ENCODE data around the gene ARMC9. TPM values are rescaled to one million over a fixed set of nuclear protein-coding genes. Genes with fewer than 3 reads are reported as not detected.

Gene ARMC9
- total RNA-seq, 1 experiment from 2014 or later, result 23.4 TPM

DNA sequence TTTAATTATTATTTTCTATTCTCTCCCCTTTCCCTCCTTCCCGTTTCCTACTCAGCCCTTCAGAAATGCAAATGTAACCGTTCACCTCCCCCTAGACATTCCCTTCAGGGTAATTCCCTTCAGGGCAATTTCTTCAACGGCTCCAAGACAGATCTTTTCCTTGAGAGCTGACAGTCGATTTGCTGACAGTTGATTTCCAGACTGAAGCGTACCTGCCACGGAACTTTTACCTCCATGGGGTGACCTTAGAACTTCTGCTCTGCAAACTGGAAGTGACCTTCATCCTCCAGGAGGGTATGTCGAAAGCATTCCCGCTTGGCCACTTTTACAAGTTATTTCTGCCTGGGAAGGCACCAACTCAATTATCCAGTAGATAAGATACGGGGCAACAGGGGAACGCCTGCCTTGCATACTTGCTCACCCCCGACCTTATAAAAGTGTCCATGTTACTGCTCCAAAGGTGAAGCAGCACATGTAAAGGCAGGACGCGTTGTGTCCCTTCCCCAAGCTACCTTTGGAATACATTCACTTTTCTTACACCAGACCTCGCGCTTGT is 215.6 kb downstream of the ARMC9 start:
- H2AFZ ChIP-seq (ENCODE audit: low read length), result no peak overlapping the region
- H3K27me3 ChIP-seq (ENCODE audit: low read length), result no peaks in the 10 kb centered on the region
- peaks cover 13% of the 10 kb centered on the region for H3K4me1 ChIP-seq (ENCODE audit: insufficient read depth, low read length)
- H3K27ac ChIP-seq (ENCODE audit: low read length), result no peak overlapping the region
- no peaks in the 10 kb centered on the region for H3K9me3 ChIP-seq (ENCODE audit: low read length)
- no peaks in the 10 kb centered on the region for H3F3A ChIP-seq (ENCODE audit: low read length, unreplicated experiment)
- no TSS peak for BruUV-seq (replicated peaks)
- no peak overlapping the region for H3K4me2 ChIP-seq (ENCODE audit: low read length)
- H3K9me2 ChIP-seq (replicated peaks; ENCODE audit: low read length), result no peaks in the 10 kb centered on the region
- ATAC-seq (no peak), DNase-seq (no peak)
- ChIA-PET CTCF (no interaction called here), POLR2A (ENCODE audit: unreplicated experiment) (no interaction called here)
- TF ChIP-seq EZH2 (IDR thresholded peaks at IDR 0.05; ENCODE audit: low read length, unreplicated experiment) (no peak), EZH2phosphoT487 (IDR thresholded peaks at IDR 0.05; ENCODE audit: borderline replicate concordance, low read length) (no peak)
- TF ChIP-seq, protein P1, sequence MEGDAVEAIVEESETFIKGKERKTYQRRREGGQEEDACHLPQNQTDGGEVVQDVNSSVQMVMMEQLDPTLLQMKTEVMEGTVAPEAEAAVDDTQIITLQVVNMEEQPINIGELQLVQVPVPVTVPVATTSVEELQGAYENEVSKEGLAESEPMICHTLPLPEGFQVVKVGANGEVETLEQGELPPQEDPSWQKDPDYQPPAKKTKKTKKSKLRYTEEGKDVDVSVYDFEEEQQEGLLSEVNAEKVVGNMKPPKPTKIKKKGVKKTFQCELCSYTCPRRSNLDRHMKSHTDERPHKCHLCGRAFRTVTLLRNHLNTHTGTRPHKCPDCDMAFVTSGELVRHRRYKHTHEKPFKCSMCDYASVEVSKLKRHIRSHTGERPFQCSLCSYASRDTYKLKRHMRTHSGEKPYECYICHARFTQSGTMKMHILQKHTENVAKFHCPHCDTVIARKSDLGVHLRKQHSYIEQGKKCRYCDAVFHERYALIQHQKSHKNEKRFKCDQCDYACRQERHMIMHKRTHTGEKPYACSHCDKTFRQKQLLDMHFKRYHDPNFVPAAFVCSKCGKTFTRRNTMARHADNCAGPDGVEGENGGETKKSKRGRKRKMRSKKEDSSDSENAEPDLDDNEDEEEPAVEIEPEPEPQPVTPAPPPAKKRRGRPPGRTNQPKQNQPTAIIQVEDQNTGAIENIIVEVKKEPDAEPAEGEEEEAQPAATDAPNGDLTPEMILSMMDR (conservative IDR thresholded peaks at IDR 0.05; ENCODE audit: low read depth, low read length), result no peak
- no peak overlapping the region for H3K4me3 ChIP-seq (ENCODE audit: low read length)
- H3K79me2 ChIP-seq (ENCODE audit: low read length), result no peaks in the 10 kb centered on the region
- H3K36me3 ChIP-seq (ENCODE audit: low read depth, low read length), result no peaks in the 10 kb centered on the region
- intact Hi-C loops (cut with micrococcal nuclease), result no loop called here
- H3K9ac ChIP-seq (ENCODE audit: low read length), result no peak overlapping the region
- no peaks in the 10 kb centered on the region for H4K20me1 ChIP-seq (ENCODE audit: low read length)

DNA sequence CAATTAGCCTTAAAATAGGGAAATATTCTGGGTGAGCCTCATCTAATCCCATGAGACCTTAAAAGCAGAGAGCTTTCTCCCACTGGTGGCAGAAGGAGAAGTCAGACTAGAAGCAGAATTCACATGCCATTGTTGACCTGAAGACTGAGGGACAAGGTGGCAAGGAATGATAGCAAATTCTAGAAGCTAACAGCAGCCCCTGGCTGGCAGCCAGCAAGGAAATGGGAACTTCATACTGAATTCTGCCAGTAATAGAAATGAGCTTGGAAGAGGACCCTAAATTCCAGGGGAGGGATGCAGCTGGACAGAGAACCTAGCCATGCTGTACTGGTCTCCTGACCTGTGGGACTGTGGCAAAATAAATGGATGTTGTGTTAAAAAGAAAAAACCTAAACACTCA is 216.6 kb downstream of the ARMC9 start:
- Histone ChIP-seq H3K4me2 (ENCODE audit: low read length) (no peak overlapping the region), H3K27ac (ENCODE audit: low read length) (no peak overlapping the region), H4K20me1 (ENCODE audit: low read length) (no peaks in the 10 kb centered on the region), H3K9ac (ENCODE audit: low read length) (no peak overlapping the region), H3K9me3 (ENCODE audit: low read length) (no peaks in the 10 kb centered on the region), H3K9me2 (replicated peaks; ENCODE audit: low read length) (no peaks in the 10 kb centered on the region), H3F3A (ENCODE audit: low read length, unreplicated experiment) (no peaks in the 10 kb centered on the region), H3K79me2 (ENCODE audit: low read length) (no peaks in the 10 kb centered on the region), H3K36me3 (ENCODE audit: low read depth, low read length) (no peaks in the 10 kb centered on the region), H3K4me3 (ENCODE audit: low read length) (no peak overlapping the region), H2AFZ (ENCODE audit: low read length) (no peak overlapping the region), H3K27me3 (ENCODE audit: low read length) (no peaks in the 10 kb centered on the region), H3K4me1 (ENCODE audit: insufficient read depth, low read length) (peaks cover 13% of the 10 kb centered on the region)
- ATAC-seq (no peak), DNase-seq (no peak)
- POLR2A ChIA-PET (ENCODE audit: unreplicated experiment), result no interaction called here
- BruUV-seq (replicated peaks), result no TSS peak
- intact Hi-C loops (cut with micrococcal nuclease), result no loop called here
- TF ChIP-seq EZH2phosphoT487 (IDR thresholded peaks at IDR 0.05; ENCODE audit: borderline replicate concordance, low read length) (no peak), EZH2 (IDR thresholded peaks at IDR 0.05; ENCODE audit: low read length, unreplicated experiment) (no peak)
- TF ChIP-seq, protein P1 (conservative IDR thresholded peaks at IDR 0.05; ENCODE audit: low read depth, low read length), result no peak
- CTCF ChIA-PET, result no interaction called here

DNA sequence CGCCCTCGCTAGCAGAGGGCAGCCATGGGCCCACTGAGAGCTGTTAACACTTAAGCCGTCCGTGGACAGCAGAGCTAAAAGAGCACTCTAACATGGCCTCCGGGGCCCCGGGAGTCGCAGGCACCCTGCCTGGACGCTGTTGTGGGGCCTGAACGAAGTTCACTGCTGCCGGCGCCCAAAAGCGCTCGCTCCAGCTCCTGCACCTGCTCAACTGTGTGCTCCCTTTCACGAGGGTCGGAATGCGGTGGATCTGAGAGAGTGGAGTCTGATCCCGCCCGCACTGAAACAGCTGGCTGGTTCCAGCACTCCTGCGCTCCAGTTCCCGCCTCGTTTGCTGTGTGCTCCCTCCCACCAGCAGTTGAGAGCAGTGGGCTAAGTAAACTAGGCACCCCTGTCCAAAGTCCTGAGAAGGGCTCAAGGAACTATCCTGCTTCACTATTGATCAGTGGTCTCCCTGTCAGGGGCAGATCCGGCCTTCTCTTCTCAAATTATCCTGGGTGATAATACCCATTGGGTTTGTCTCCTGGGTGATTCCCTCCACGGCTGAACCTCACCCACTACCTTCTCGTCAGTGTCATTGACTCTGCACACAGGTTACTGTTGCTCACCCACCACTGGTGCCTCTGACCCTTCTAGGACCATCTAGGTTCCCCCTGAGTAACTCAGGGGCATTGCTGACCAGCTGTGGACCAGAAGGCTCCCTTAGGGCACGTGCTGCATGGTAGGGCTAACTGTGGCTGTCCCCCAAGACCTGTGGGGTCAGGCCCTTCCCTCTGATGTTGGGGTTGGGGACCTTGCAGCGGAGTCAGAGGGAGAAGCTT is 220.6 kb downstream of the ARMC9 start:
- CTCF ChIA-PET, result no interaction called here
- BruUV-seq (replicated peaks), result no TSS peak
- Histone ChIP-seq H3K4me2 (ENCODE audit: low read length) (no peak overlapping the region), H3K27me3 (ENCODE audit: low read length) (no peaks in the 10 kb centered on the region), H3F3A (ENCODE audit: low read length, unreplicated experiment) (no peaks in the 10 kb centered on the region), H3K9me3 (ENCODE audit: low read length) (no peaks in the 10 kb centered on the region), H3K36me3 (ENCODE audit: low read depth, low read length) (no peaks in the 10 kb centered on the region), H3K9ac (ENCODE audit: low read length) (no peak overlapping the region), H3K9me2 (replicated peaks; ENCODE audit: low read length) (no peaks in the 10 kb centered on the region), H3K79me2 (ENCODE audit: low read length) (no peaks in the 10 kb centered on the region), H3K4me1 (ENCODE audit: insufficient read depth, low read length) (no peaks in the 10 kb centered on the region), H3K27ac (ENCODE audit: low read length) (no peak overlapping the region), H3K4me3 (ENCODE audit: low read length) (no peak overlapping the region), H4K20me1 (ENCODE audit: low read length) (no peaks in the 10 kb centered on the region), H2AFZ (ENCODE audit: low read length) (no peak overlapping the region)
- ATAC-seq (no peak), DNase-seq (no peak)
- POLR2A ChIA-PET (ENCODE audit: unreplicated experiment), result no interaction called here
- TF ChIP-seq EZH2 (IDR thresholded peaks at IDR 0.05; ENCODE audit: low read length, unreplicated experiment) (no peak), EZH2phosphoT487 (IDR thresholded peaks at IDR 0.05; ENCODE audit: borderline replicate concordance, low read length) (no peak)
- TF ChIP-seq, protein P1 (conservative IDR thresholded peaks at IDR 0.05; ENCODE audit: low read depth, low read length), result no peak
- intact Hi-C loops (cut with micrococcal nuclease), result no loop called here

Data from PC-3 (cell line).